ENCODE results near the gene HCRTR2. TPM values are rescaled to one million over a fixed set of nuclear protein-coding genes. Genes with fewer than 3 reads are reported as not detected.
A peak's percentile ranks its signal among the peaks of the same experiment; 100 is the strongest.
"Not testable (repeated sequence)": the region's sequence is repeated elsewhere in the genome, so short reads cannot be mapped to it uniquely, and the experiment has no call there.

Gene HCRTR2
- total RNA-seq, 1 donor from 2014 or later = not detected

GRCh38 chr6:55286824-55287223 is 112.5 kb downstream of the HCRTR2 start:
- Mint-ChIP-seq H3K4me1 (ENCODE audit: low read depth, unreplicated experiment) (no peaks in the 10 kb centered on the region), H3K36me3 (ENCODE audit: unreplicated experiment) (no peaks in the 10 kb centered on the region), H3K27ac (ENCODE audit: unreplicated experiment) (no peak overlapping the region)

GRCh38 chr6:55290736-55291135 is 116.4 kb downstream of the HCRTR2 start:
- Mint-ChIP-seq H3K4me1 (ENCODE audit: low read depth, unreplicated experiment) (no peaks in the 10 kb centered on the region), H3K36me3 (ENCODE audit: unreplicated experiment) (no peaks in the 10 kb centered on the region), H3K4me3 (ENCODE audit: unreplicated experiment) (no peak overlapping the region), H3K27ac (ENCODE audit: unreplicated experiment) (no peak overlapping the region), H3K27me3 (ENCODE audit: unreplicated experiment) (no peaks in the 10 kb centered on the region), H3K9me3 (ENCODE audit: unreplicated experiment) (no peaks in the 10 kb centered on the region)
- no peak for DNase-seq
- no peak for TF ChIP-seq CTCF (IDR thresholded peaks at IDR 0.05; ENCODE audit: partially characterized antibody, unreplicated experiment)

More at GRCh38 chr6:55286824-55287223, 112.5 kb downstream of the HCRTR2 start:
- Mint-ChIP-seq H3K4me3 (ENCODE audit: unreplicated experiment) (no peak overlapping the region), H3K9me3 (ENCODE audit: unreplicated experiment) (no peaks in the 10 kb centered on the region), H3K27me3 (ENCODE audit: unreplicated experiment) (no peaks in the 10 kb centered on the region)
- no peak for TF ChIP-seq CTCF (IDR thresholded peaks at IDR 0.05; ENCODE audit: partially characterized antibody, unreplicated experiment)
- DNase-seq = no peak

GRCh38 chr6:55293116-55293515 is 118.8 kb downstream of the HCRTR2 start:
- H3K9me3 Mint-ChIP-seq (ENCODE audit: unreplicated experiment) = no peaks in the 10 kb centered on the region
- peak; percentile 30 for TF ChIP-seq CTCF (IDR thresholded peaks at IDR 0.05; ENCODE audit: partially characterized antibody, unreplicated experiment)
- no peak overlapping the region for H3K27ac Mint-ChIP-seq (ENCODE audit: unreplicated experiment)
- no peak overlapping the region for H3K4me3 Mint-ChIP-seq (ENCODE audit: unreplicated experiment)
- no peak for DNase-seq
- no peaks in the 10 kb centered on the region for H3K4me1 Mint-ChIP-seq (ENCODE audit: low read depth, unreplicated experiment)
- no peaks in the 10 kb centered on the region for H3K36me3 Mint-ChIP-seq (ENCODE audit: unreplicated experiment)
- no peaks in the 10 kb centered on the region for H3K27me3 Mint-ChIP-seq (ENCODE audit: unreplicated experiment)

GRCh38 chr6:55297214-55297613 is 122.9 kb downstream of the HCRTR2 start:
- not testable (repeated sequence) for DNase-seq; H3K27me3 Mint-ChIP-seq (ENCODE audit: unreplicated experiment); H3K4me1 Mint-ChIP-seq (ENCODE audit: low read depth, unreplicated experiment); H3K36me3 Mint-ChIP-seq (ENCODE audit: unreplicated experiment); H3K27ac Mint-ChIP-seq (ENCODE audit: unreplicated experiment); H3K9me3 Mint-ChIP-seq (ENCODE audit: unreplicated experiment); H3K4me3 Mint-ChIP-seq (ENCODE audit: unreplicated experiment)

- no peak for DNase-seq
- Mint-ChIP-seq H3K4me3 (ENCODE audit: unreplicated experiment) (no peak overlapping the region), H3K9me3 (ENCODE audit: unreplicated experiment) (no peaks in the 10 kb centered on the region), H3K27ac (ENCODE audit: unreplicated experiment) (peak overlapping the region; percentile 36), H3K4me1 (ENCODE audit: low read depth, unreplicated experiment) (peaks cover 4% of the 10 kb centered on the region), H3K27me3 (ENCODE audit: unreplicated experiment) (peaks cover 3% of the 10 kb centered on the region), H3K36me3 (ENCODE audit: unreplicated experiment) (no peaks in the 10 kb centered on the region)
- no peak for TF ChIP-seq CTCF (IDR thresholded peaks at IDR 0.05; ENCODE audit: partially characterized antibody, unreplicated experiment)
Observed at GRCh38 chr6:55299286-55299985, 125.1 kb downstream of the HCRTR2 start.

All from glutamatergic neuron (in vitro differentiated cells).